SK-N-SH (cell line): Measurements from ENCODE around the gene TMPRSS2. TPM values are rescaled to one million over a fixed set of nuclear protein-coding genes. Genes with fewer than 3 reads are reported as not detected.

ENCODE experiments used
- CTCF ChIA-PET: fragments of 300-600, 350-600 bp; formaldehyde crosslinking; extraction: SDS; loops from one replicate; lab custom pipeline; 2021; lab: Yijun Ruan, JAX
- POLR2A ChIA-PET: fragments of 350-600 bp; sonication (Branson Sonifier 250); formaldehyde crosslinking; extraction: SDS; loops from one replicate; lab custom pipeline; 2020; ENCODE audit warnings: antibody characterized with exemption, inconsistent platforms; lab: Yijun Ruan, JAX
- DNase-seq: peaks from one replicate; pipeline ENCODE4 v3.0.0; 2012
- H2AFZ ChIP-seq: fragments of 200-600 bp; sonication (generic); 2 replicates; pipeline ENCODE4 v1.8.1; 2016; ENCODE audit warnings: antibody characterized with exemption, mild to moderate bottlenecking, low read depth
- H3F3A ChIP-seq: fragments of 200-600 bp; sonication (generic); replicated peaks from 2 replicates; pipeline ENCODE3; 2016; ENCODE audit warnings: antibody characterized with exemption, mild to moderate bottlenecking; ENCODE audit not compliant: insufficient read depth
- H3K27ac ChIP-seq, 2 experiments: fragments of 200-500 bp in 1 of 2; fragments of 200-600 bp in 1 of 2; sonication (Bioruptor generic) in 1 of 2; sonication (generic), shearing (Covaris generic) in 1 of 2; 2 replicates each; pipeline versions ENCODE4 v1.5.1 to v1.6.1; 2014 to 2016; ENCODE audit warnings: low read depth in 2 of 2, inconsistent platforms in 1 of 2, low read length in 1 of 2, mild to moderate bottlenecking in 1 of 2, mixed read lengths in 1 of 2
- H3K27me3 ChIP-seq: fragments of 200-600 bp; sonication (generic), shearing (Covaris generic); 2 replicates; pipeline ENCODE4 v1.6.1; 2016; ENCODE audit warnings: mixed run types; ENCODE audit not compliant: insufficient read depth
- H3K36me3 ChIP-seq, 2 experiments: fragments of 200-500 bp in 1 of 2; fragments of 200-600 bp in 1 of 2; sonication (Bioruptor generic) in 1 of 2; sonication (generic) in 1 of 2; replicated peaks in 1 of 2; 2 replicates each; pipeline versions ENCODE3 to v1.5.1; 2014 to 2016; ENCODE audit warnings: low read length in 1 of 2, mild to moderate bottlenecking in 1 of 2; ENCODE audit not compliant: insufficient read depth in 2 of 2, control insufficient read depth in 1 of 2
- H3K4me1 ChIP-seq, 2 experiments: fragments of 200-500 bp in 1 of 2; fragments of 200-600 bp in 1 of 2; sonication (Bioruptor generic) in 1 of 2; sonication (generic), shearing (Covaris generic) in 1 of 2; 2 replicates each; pipeline versions ENCODE4 v1.5.1 to v1.6.1; 2014 to 2016; ENCODE audit warnings: low read depth in 1 of 2, low read length in 1 of 2, mixed run types in 1 of 2; ENCODE audit not compliant: insufficient read depth in 2 of 2, control insufficient read depth in 1 of 2
- H3K4me2 ChIP-seq: fragments of 200-600 bp; sonication (generic), shearing (Covaris generic); 2 replicates; pipeline ENCODE4 v1.6.1; 2017; ENCODE audit warnings: mixed run types
- H3K4me3 ChIP-seq, 2 experiments: fragments of 200-500 bp in 1 of 2; fragments of 200-600 bp in 1 of 2; sonication (Bioruptor generic) in 1 of 2; sonication (generic), shearing (Covaris generic) in 1 of 2; 2 replicates each; pipeline versions ENCODE4 v1.5.1 to v1.8.1; 2014 to 2016; ENCODE audit warnings: low read depth in 2 of 2, inconsistent platforms in 1 of 2, low read length in 1 of 2, mild to moderate bottlenecking in 1 of 2, mixed read lengths in 1 of 2, moderate library complexity in 1 of 2
- H3K79me2 ChIP-seq: fragments of 200-600 bp; sonication (generic); 2 replicates; pipeline ENCODE4 v1.8.1; 2017; ENCODE audit warnings: mild to moderate bottlenecking; ENCODE audit not compliant: insufficient read depth
- H3K9ac ChIP-seq: fragments of 200-600 bp; sonication (generic); 2 replicates; pipeline ENCODE4 v1.6.1; 2017; ENCODE audit warnings: mixed run types
- H3K9me2 ChIP-seq: fragments of 200-600 bp; sonication (generic); 2 replicates; pipeline ENCODE4 v1.6.1; 2017; ENCODE audit warnings: mixed run types
- H3K9me3 ChIP-seq: fragments of 200-600 bp; sonication (generic); 2 replicates; pipeline ENCODE4 v1.6.1; 2017; ENCODE audit warnings: mixed run types, mild to moderate bottlenecking, moderate library complexity
- H4K20me1 ChIP-seq: fragments of 200-600 bp; sonication (generic); 2 replicates; pipeline ENCODE4 v1.6.1; 2017; ENCODE audit warnings: mild to moderate bottlenecking, mixed run types; ENCODE audit not compliant: insufficient read depth
- CHD2 ChIP-seq: fragments of 150-350 bp; IDR thresholded peaks from 2 replicates; pipeline ENCODE4 v1.6.1; 2018; ENCODE audit warnings: low read length; ENCODE audit not compliant: partially characterized antibody
- CTCF ChIP-seq: fragments of 200-600 bp; sonication (generic); IDR thresholded peaks from 2 replicates; pipeline ENCODE4 v1.6.1; 2017; ENCODE audit warnings: antibody characterized with exemption, mild to moderate bottlenecking, moderate library complexity
- ELF1 ChIP-seq: IDR thresholded peaks from 2 replicates; pipeline ENCODE4 v1.4.0; 2012
- EP300 ChIP-seq, 2 experiments: IDR thresholded peaks; 2 replicates each; pipeline versions ENCODE4 v1.4.0 to v1.6.1; 2012; ENCODE audit warnings: borderline replicate concordance in 1 of 2, low read depth in 1 of 2, low read length in 1 of 2
- EZH2phosphoT487 ChIP-seq: fragments of 200-600 bp; sonication (generic); IDR thresholded peaks from 2 replicates; pipeline ENCODE4 v1.6.1; 2017; ENCODE audit warnings: low read depth, mixed run types, mild to moderate bottlenecking, antibody characterized with exemption, moderate library complexity, borderline replicate concordance
- FOSL2 ChIP-seq: IDR thresholded peaks from 2 replicates; pipeline ENCODE4 v1.4.0; 2012; ENCODE audit warnings: low read depth, mild to moderate bottlenecking, moderate library complexity, borderline replicate concordance
- IRF3 ChIP-seq: fragments of 150-350 bp; IDR thresholded peaks from 2 replicates; pipeline ENCODE4 v1.6.1; 2016; ENCODE audit warnings: mild to moderate bottlenecking, low read depth, low read length
- MAX ChIP-seq: IDR thresholded peaks from 2 replicates; pipeline ENCODE4 v1.4.0; 2012; ENCODE audit warnings: low read depth
- MEF2A ChIP-seq: IDR thresholded peaks from 2 replicates; pipeline ENCODE4 v1.4.0; 2012; ENCODE audit warnings: low read depth, borderline replicate concordance
- NFIC ChIP-seq: IDR thresholded peaks from 2 replicates; pipeline ENCODE4 v1.4.0; 2012; ENCODE audit warnings: borderline replicate concordance
- NRF1 ChIP-seq: IDR thresholded peaks from 2 replicates; pipeline ENCODE4 v1.6.1; 2012; ENCODE audit warnings: low read depth, mild to moderate bottlenecking, low read length
- POLR2AphosphoS5 ChIP-seq: IDR thresholded peaks from 2 replicates; pipeline ENCODE4 v1.6.1; 2012; ENCODE audit warnings: low read depth, low read length
- REST ChIP-seq: IDR thresholded peaks from 2 replicates; pipeline ENCODE4 v1.6.1; 2012; ENCODE audit warnings: mild to moderate bottlenecking, low read depth, low read length, moderate library complexity
- RFX5 ChIP-seq: IDR thresholded peaks from 2 replicates; pipeline ENCODE4 v1.6.1; 2012; ENCODE audit warnings: mild to moderate bottlenecking, improper control_type of control experiment, low read length
- SIN3A ChIP-seq: IDR thresholded peaks from 2 replicates; pipeline ENCODE4 v1.6.1; 2012; ENCODE audit warnings: low read depth, mild to moderate bottlenecking, low read length, moderate library complexity, borderline replicate concordance
- SMC3 ChIP-seq: IDR thresholded peaks from 2 replicates; pipeline ENCODE4 v1.6.1; 2012; ENCODE audit warnings: low read depth, low read length, improper control_type of control experiment
- TCF12 ChIP-seq: IDR thresholded peaks from 2 replicates; pipeline ENCODE4 v1.4.0; 2012
- TEAD4 ChIP-seq: IDR thresholded peaks from 2 replicates; pipeline ENCODE4 v1.4.0; 2012; ENCODE audit warnings: mild to moderate bottlenecking, borderline replicate concordance; ENCODE audit not compliant: insufficient read depth
- ZBTB33 ChIP-seq: IDR thresholded peaks from 2 replicates; pipeline ENCODE4 v1.4.0; 2012; ENCODE audit warnings: low read depth, borderline replicate concordance
- WGBS: methylation state at CpG from one replicate; pipeline ENCODE4 v1.1.6; 2017; ENCODE audit warnings: low lambda C conversion rate; 5-methylcytosine and 5-hydroxymethylcytosine counted together
- polyA plus RNA-seq, 3 experiments: library from polyadenylated mRNA; depleted of rRNA; stranded (reverse); fragments of >200 nt; gene quantifications; 2 replicates each; pipeline ENCODE4 v1.2.3, GENCODE V29; 2012

Gene TMPRSS2
- polyA plus RNA-seq, 1 of the 3 experiments (the other 2 are of a cell fraction) = not detected

GRCh38 chr21:41499920-41500319 is 8.0 kb downstream of the TMPRSS2 start:
- TF ChIP-seq TEAD4 (no peak), SMC3 (no peak), RFX5 (no peak), FOSL2 (no peak), MAX (no peak), EZH2phosphoT487 (no peak), POLR2AphosphoS5 (no peak), CTCF (no peak), CHD2 (no peak), ZBTB33 (no peak), REST (no peak), SIN3A (no peak), TCF12 (no peak), EP300 (IDR thresholded peaks at IDR 0.05; ENCODE audit: borderline replicate concordance in 1 of 2, low read depth in 1 of 2, low read length in 1 of 2) (no peak), IRF3 (no peak), MEF2A (no peak), ELF1 (no peak), NFIC (no peak), NRF1 (no peak)
- ChIA-PET CTCF (no interaction called here), POLR2A (no interaction called here)
- Histone ChIP-seq H3K36me3 (no peaks in the 10 kb centered on the region), H2AFZ (no peak overlapping the region), H3F3A (no peaks in the 10 kb centered on the region), H3K27ac (no peak overlapping the region), H3K9me2 (no peaks in the 10 kb centered on the region), H3K4me3 (no peak overlapping the region), H3K9ac (no peak overlapping the region), H4K20me1 (no peaks in the 10 kb centered on the region), H3K4me1 (no peaks in the 10 kb centered on the region), H3K4me2 (no peak overlapping the region), H3K9me3 (no peaks in the 10 kb centered on the region), H3K27me3 (peaks cover 33% of the 10 kb centered on the region; the same call in 1 of the 2 replicates), H3K79me2 (no peaks in the 10 kb centered on the region)
- 26% methylated on average over 2 of the region's 2 CpGs for WGBS
- no peak for DNase-seq
